Measurements from ENCODE around the gene CEP128. TPM values are rescaled to one million over a fixed set of nuclear protein-coding genes. Genes with fewer than 3 reads are reported as not detected.

CEP128 gene
- total RNA-seq, 1 experiment from 2014 or later = 12.0 TPM

DNA sequence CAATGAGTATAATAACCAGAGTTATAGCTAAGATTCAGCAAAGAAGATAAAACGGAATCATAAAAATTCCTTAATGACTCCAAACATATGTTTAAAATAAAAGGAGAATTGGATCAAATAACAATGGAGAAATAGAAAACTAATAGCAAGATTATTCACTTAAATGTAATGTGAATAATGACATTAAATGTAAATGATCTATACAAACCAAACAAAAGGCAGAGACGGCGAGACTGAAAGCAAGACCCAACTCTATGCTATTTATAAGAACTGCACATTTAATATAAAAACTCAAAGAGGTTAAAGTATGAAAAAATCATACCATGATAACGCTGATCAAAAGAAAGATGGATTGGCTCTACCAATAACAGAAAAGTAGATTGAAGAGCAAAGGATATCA lies 10.0 kb upstream of the CEP128 start (continued):
- TF ChIP-seq, protein P1, sequence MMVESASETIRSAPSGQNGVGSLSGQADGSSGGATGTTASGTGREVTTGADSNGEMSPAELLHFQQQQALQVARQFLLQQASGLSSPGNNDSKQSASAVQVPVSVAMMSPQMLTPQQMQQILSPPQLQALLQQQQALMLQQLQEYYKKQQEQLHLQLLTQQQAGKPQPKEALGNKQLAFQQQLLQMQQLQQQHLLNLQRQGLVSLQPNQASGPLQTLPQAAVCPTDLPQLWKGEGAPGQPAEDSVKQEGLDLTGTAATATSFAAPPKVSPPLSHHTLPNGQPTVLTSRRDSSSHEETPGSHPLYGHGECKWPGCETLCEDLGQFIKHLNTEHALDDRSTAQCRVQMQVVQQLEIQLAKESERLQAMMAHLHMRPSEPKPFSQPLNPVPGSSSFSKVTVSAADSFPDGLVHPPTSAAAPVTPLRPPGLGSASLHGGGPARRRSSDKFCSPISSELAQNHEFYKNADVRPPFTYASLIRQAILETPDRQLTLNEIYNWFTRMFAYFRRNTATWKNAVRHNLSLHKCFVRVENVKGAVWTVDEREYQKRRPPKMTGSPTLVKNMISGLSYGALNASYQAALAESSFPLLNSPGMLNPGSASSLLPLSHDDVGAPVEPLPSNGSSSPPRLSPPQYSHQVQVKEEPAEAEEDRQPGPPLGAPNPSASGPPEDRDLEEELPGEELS (CRISPR knock-in tag; IDR thresholded peaks at IDR 0.05) = no peak
- no peak for TF ChIP-seq CBFB (CRISPR knock-in tag; IDR thresholded peaks at IDR 0.05; ENCODE audit: low read depth)
- TF ChIP-seq SOX15 (CRISPR knock-in tag; IDR thresholded peaks at IDR 0.05) = no peak
- TF ChIP-seq, protein P2, sequence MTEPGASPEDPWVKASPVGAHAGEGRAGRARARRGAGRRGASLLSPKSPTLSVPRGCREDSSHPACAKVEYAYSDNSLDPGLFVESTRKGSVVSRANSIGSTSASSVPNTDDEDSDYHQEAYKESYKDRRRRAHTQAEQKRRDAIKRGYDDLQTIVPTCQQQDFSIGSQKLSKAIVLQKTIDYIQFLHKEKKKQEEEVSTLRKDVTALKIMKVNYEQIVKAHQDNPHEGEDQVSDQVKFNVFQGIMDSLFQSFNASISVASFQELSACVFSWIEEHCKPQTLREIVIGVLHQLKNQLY (CRISPR knock-in tag; IDR thresholded peaks at IDR 0.05) = no peak
- no peak for TF ChIP-seq NR1H2 (CRISPR knock-in tag; IDR thresholded peaks at IDR 0.05)
- no peak for TF ChIP-seq ATF1 (CRISPR knock-in tag; IDR thresholded peaks at IDR 0.05)
- TF ChIP-seq ZNF138 (CRISPR knock-in tag; conservative IDR thresholded peaks at IDR 0.05) = no peak
- TF ChIP-seq, protein P3, sequence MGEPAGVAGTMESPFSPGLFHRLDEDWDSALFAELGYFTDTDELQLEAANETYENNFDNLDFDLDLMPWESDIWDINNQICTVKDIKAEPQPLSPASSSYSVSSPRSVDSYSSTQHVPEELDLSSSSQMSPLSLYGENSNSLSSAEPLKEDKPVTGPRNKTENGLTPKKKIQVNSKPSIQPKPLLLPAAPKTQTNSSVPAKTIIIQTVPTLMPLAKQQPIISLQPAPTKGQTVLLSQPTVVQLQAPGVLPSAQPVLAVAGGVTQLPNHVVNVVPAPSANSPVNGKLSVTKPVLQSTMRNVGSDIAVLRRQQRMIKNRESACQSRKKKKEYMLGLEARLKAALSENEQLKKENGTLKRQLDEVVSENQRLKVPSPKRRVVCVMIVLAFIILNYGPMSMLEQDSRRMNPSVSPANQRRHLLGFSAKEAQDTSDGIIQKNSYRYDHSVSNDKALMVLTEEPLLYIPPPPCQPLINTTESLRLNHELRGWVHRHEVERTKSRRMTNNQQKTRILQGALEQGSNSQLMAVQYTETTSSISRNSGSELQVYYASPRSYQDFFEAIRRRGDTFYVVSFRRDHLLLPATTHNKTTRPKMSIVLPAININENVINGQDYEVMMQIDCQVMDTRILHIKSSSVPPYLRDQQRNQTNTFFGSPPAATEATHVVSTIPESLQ (CRISPR knock-in tag; IDR thresholded peaks at IDR 0.05) = no peak
- TF ChIP-seq ZNF263 (CRISPR knock-in tag; IDR thresholded peaks at IDR 0.05; ENCODE audit: low read depth) = no peak
- TF ChIP-seq ZNF671 (CRISPR knock-in tag; IDR thresholded peaks at IDR 0.05) = no peak
- no peak for TF ChIP-seq TCF7 (CRISPR knock-in tag; IDR thresholded peaks at IDR 0.05; ENCODE audit: low read depth)

DNA sequence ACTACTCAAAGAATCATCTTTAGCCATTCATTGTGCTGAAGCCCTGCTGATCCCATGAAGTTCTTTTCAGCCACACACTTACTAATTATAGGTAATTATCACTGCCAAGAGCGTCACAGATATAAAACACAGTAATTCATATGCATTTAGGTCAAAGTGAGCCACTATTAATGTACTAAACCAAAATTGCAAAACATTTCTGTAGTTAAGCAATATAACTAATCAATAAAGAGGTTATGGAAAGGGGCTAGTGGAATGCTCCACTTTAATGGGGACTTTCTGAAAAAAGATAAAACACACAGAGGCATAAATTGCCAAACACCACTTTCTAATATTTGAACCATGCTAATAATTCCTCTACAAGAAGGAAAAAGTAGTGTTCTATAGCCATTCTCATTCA lies 6.8 kb upstream of the CEP128 start:
- H3K4me1 Mint-ChIP-seq = no peaks in the 10 kb centered on the region
- H3K27ac Mint-ChIP-seq = no peak overlapping the region
- DNase-seq (ENCODE audit: low spot score) (no peak), ATAC-seq (no peak)
- H3K9me3 Mint-ChIP-seq = no peaks in the 10 kb centered on the region
- peaks cover 7% of the 10 kb centered on the region for H3K27me3 Mint-ChIP-seq (ENCODE audit: low read depth)
- CTCF ChIA-PET = no interaction called here
- H3K4me3 Mint-ChIP-seq = no peak overlapping the region
- POLR2A ChIA-PET = no interaction called here
- no peaks in the 10 kb centered on the region for H3K36me3 Mint-ChIP-seq
- TF ChIP-seq FOXP1 (CRISPR knock-in tag; IDR thresholded peaks at IDR 0.05; ENCODE audit: borderline replicate concordance) = no peak
- TF ChIP-seq GRHL2 (CRISPR knock-in tag; IDR thresholded peaks at IDR 0.05; ENCODE audit: insufficient replicate concordance, severe bottlenecking) = no peak
- no peak for TF ChIP-seq ZNF121 (CRISPR knock-in tag; IDR thresholded peaks at IDR 0.05)

DNA sequence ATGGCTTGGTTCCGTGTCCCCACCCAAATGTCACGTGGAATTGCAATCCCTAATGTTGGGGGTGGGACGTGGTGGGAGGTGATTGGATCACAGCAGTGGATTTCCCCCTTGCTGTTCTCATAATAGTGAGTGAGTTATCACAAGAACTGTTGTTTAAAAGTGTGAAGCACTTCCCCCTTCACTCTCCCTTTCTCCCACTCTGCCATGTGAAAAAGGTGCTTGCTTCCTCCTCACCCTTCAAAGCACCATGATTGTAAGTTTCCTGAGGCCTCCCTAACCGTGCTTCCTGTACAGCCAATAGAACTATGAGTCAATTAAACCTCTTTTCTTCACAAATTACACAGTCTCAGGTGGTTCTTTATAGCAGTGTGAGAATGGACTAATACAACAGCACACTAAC lies 5.3 kb upstream of the CEP128 start:
- TF ChIP-seq, protein P4, sequence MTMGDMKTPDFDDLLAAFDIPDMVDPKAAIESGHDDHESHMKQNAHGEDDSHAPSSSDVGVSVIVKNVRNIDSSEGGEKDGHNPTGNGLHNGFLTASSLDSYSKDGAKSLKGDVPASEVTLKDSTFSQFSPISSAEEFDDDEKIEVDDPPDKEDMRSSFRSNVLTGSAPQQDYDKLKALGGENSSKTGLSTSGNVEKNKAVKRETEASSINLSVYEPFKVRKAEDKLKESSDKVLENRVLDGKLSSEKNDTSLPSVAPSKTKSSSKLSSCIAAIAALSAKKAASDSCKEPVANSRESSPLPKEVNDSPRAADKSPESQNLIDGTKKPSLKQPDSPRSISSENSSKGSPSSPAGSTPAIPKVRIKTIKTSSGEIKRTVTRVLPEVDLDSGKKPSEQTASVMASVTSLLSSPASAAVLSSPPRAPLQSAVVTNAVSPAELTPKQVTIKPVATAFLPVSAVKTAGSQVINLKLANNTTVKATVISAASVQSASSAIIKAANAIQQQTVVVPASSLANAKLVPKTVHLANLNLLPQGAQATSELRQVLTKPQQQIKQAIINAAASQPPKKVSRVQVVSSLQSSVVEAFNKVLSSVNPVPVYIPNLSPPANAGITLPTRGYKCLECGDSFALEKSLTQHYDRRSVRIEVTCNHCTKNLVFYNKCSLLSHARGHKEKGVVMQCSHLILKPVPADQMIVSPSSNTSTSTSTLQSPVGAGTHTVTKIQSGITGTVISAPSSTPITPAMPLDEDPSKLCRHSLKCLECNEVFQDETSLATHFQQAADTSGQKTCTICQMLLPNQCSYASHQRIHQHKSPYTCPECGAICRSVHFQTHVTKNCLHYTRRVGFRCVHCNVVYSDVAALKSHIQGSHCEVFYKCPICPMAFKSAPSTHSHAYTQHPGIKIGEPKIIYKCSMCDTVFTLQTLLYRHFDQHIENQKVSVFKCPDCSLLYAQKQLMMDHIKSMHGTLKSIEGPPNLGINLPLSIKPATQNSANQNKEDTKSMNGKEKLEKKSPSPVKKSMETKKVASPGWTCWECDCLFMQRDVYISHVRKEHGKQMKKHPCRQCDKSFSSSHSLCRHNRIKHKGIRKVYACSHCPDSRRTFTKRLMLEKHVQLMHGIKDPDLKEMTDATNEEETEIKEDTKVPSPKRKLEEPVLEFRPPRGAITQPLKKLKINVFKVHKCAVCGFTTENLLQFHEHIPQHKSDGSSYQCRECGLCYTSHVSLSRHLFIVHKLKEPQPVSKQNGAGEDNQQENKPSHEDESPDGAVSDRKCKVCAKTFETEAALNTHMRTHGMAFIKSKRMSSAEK (CRISPR knock-in tag; IDR thresholded peaks at IDR 0.05; ENCODE audit: borderline replicate concordance) = no peak
- TF ChIP-seq NFYB (CRISPR knock-in tag; conservative IDR thresholded peaks at IDR 0.05; ENCODE audit: low read depth) (no peak), ZNF671 (CRISPR knock-in tag; IDR thresholded peaks at IDR 0.05) (no peak), ZBTB21 (CRISPR knock-in tag; IDR thresholded peaks at IDR 0.05; ENCODE audit: borderline replicate concordance) (no peak)
- Mint-ChIP-seq H3K27ac (no peak overlapping the region), H3K4me1 (peaks cover 12% of the 10 kb centered on the region), H3K9me3 (no peaks in the 10 kb centered on the region), H3K4me3 (no peak overlapping the region), H3K27me3 (ENCODE audit: low read depth) (peaks cover 7% of the 10 kb centered on the region), H3K36me3 (no peaks in the 10 kb centered on the region)
- POLR2A ChIA-PET = no interaction called here
- no peak for DNase-seq (ENCODE audit: low spot score)
- CTCF ChIA-PET = no interaction called here
- no peak for ATAC-seq

All from WTC11 (cell line).